Measurements from ENCODE around the gene TIMELESS.
"Not testable (repeated sequence)": the region's sequence is repeated elsewhere in the genome, so short reads cannot be mapped to it uniquely, and the experiment has no call there.

The TIMELESS gene

DNA sequence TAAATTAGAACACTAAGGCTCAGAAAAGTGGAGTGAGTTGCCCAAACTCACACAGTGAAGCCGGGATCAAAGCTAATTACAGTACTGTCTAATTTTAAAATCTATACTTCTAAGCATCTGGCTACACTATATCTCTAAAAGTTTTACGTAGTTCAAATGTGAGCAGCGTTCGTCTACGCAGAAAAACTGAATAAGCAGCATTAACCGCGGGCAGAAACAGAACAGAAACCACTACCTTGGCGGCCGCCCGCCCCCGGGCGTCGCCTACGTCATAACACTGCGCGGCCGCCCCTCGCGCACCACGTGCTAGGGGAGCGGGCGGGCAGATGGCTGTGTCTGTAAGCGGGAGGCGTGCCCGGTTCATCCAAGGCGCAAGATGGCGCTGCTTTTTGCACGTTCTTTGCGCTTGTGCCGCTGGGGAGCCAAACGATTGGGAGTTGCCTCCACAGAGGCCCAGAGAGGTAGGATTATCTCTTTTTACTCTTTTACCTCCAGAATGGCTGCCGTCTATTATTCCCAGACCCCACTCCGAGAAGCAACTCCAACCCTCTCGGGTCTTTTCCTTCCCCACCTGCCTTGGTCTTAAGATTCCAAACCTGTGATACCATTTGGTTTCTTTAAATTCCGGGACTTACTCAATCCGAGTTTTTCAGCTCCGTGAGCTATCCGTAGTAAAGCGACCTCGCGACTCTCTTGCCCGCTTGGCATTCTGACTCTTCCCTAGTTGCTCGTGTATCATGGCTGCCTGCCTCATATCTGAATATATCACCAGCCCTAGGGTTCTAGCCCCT is 19.2 kb upstream of the TIMELESS start, which contains the start of gene SPRYD4:
TSS of gene SPRYD4 (plus strand) at position 363 of the 791 bp plus-strand sequence. CDS start at position 377, 14 bp downstream.
- peak; percentile 94 for DNase-seq

DNA sequence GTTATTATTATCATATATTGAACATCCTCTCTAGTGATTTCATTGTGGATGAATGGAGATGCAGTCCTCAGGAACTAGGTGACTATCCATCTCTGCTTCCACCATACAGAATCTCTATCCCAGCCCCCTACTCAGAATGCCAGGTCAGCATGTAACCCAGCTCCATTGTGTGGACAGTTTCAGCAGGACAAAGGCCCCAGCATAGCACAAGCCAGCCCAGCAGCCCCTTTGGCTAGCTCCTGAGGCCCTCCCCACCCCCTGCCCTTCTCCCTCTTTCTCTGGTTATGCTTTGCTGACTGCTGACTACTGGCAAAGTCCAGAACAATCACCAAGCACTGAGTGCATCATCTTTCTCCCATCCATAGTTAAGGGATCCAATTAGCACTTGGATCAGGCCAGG is 13.3 kb upstream of the TIMELESS start:
- DNase-seq: no peak

DNA sequence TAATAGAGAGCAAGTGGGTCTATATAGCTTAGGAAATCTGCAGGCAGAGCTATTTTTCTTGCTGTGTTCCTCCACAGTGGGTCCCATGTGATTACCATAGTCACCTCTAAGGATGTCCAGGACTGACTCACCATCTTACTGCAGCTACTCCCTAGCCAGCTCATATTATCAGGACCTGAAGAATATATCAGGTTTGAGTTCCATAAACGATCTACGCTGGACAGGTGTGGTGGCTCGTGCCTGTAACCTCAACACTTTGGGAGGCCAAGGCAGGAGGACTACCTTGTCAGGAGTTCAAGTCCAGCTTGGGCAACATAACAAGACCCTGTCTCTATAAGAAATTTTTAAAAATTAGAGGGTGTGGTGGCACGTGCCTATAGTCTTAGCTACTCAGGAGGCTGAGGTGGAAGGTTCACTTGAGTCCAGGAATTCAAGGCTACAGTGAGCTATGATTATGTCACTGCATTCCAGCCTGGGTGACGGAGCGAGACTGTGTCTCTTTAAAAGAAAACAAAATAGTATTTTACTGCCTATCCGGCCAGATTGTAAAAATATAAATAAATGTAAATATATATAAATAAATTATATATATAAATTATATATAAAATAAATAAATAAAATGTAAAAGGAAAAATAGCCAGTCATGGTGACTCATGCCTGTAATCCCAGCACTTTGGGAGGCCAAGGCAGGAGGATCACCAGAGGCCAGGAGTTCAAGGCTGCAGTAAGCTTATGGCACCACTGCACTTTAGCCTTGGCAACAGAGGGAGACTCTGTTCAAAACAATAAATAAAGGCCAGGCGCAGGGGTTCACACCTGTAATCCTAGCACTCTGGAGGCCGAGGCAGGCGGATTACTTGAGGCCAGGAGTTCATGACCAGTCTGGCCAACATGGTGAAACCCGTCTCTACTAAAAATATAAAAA is 12.3 kb upstream of the TIMELESS start:
- no peak for DNase-seq

DNA sequence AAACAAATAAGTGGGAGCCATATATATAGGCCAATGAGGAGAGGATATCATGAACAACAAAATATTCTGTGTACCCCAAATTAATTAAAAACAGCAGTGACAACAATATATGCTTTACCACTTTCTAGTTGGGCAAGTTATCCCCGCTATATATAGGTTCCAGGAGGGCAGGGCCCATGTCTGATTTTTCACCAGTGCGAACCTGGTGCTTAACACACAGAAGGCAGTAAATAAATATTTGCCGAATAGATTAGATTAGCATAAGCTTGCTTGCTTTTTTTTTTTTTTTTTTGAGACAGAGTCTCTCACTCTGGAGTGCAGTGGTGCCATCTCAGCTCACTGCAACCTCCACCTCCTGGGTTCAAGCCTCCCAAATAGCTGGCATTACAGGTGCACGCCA is 8.6 kb upstream of the TIMELESS start:
- DNase-seq: no peak

DNA sequence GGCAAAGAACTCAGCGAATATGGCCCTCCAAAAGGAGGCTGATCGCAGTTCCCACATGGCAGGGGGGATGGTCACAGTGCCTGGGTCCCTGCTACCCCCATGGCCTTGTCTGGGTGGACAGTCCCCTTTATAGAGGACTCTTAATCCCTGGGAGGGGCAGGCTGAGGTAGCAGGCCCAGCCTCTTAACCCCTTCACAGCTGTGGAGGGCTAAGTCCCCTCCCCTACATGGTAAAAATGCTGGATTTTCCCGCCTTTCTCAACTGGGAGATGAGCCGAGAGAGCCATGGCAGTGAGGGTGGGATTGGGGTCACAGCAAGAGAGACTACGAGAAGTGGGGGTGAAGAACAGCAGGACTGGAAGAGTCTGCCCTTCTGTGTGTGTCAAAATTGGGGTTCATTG is 5.3 kb upstream of the TIMELESS start, which contains the start of gene MIP:
TSS of gene MIP (minus strand) at position 101 of the 400 bp plus-strand sequence. CDS start at position 57, 44 bp downstream.
- no peak for DNase-seq

DNA sequence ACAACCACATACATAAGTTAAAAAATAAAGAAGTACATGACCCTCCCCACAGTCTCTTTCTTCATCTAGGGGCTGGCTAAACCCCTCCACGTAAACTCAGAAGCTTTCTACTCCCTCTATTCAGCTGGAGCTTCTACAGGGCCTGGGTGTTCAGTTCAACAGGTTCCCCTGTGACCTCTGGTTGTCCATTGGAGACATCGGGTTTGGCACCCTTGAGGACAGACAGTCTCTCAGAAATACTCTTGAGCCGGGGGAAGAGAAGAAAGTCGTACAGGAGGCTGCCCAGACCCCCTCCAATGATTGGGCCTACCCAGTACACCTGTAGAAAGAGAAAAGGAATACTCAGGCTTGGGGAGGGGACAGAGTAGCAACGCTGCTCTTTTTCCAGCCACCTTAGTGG is 1.9 kb upstream of the TIMELESS start:
- no peak for DNase-seq

DNA sequence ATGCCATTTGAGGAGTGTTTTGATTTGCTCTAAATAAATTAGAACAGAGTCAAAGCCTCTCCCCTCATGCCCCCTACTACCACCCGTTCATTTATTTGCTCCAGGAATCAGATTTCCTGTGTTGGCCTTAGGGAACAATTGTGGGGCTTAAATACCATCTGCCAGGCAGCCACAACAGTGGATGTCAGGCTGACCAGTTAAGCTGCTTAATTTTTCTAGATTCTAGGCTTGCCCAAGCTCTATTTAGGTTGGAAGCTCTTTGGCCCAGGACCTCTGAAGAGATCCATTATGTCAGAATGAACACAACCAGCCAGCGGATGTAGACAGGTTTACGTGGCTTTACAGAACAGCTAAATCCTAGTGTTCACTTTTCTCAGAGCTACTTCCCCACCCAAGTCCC is 1.0 kb upstream of the TIMELESS start:
- DNase-seq: no peak

DNA sequence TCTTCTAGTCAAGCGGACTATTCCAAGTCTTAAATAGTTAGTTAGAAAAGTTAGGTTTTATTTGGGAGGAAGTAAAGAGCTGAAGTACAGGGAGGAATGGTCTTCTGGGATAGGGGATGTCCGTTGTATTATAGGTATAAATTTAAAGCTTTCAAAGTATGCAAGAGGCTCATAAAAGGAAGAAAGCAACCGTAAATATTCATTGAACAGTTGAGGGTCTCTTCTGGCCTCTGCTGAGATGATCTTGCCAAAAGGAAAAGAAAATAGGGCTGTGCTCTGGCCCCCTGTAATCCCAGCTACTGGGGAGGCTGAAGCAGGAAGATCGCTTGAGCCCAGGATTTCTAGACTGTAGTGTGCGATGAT is 377 bp upstream of the TIMELESS start:
- DNase-seq: no peak

DNA sequence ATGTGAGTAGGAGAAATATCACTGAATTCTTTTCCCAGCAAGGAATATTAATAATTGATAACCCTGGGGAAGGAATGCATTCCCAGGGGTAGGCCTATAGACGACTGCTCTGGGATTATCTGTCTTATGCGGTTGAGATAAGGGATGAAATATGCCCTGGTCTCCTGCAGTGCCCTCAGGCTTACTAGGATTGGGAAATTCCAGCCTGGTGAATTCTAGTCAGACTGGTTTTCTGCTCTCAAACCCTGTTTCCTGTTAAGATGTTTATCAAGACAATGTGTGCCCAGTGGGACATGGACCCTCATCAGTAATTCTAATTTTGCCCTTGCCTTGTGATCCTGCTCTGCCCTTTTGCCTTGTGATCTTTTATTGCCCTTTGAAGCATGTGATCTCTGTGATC is 6.0 kb downstream of the TIMELESS start:
- not testable (repeated sequence) for DNase-seq

DNA sequence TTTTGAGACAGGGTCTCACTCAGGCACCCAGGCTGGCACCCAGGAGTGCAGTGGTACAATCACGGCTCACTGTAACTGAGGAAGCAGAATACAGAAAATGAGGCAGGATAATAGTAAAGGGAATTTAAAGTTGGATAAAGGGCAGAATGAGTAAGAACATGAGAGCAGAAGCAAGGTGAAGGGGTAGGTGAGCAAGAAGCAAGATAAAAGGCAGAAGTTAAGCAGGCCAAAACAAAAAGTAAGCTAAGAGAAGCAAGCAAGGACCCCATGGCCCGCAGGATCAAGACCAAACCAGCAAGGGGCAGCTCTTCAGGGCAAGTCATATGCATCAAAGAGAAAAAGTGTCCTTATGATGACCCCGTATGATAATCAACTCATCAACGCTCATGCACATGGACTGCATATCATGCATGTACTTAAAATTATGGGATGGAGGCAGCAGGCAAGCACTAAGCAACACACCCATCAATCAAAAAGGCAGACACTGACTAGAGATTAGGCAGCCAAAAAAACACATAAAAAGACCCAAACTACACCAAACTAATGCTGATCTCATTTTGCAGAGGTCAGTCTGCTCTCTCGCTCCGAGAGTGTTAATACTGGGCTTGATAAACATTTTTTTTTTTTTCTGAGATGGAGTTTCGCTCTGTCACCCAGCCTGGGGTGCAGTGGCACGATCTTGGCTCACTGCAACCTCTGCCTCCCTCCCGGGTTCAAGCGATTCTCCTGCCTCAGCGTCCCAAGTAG is 11.6 kb downstream of the TIMELESS start:
- DNase-seq: no peak

DNA sequence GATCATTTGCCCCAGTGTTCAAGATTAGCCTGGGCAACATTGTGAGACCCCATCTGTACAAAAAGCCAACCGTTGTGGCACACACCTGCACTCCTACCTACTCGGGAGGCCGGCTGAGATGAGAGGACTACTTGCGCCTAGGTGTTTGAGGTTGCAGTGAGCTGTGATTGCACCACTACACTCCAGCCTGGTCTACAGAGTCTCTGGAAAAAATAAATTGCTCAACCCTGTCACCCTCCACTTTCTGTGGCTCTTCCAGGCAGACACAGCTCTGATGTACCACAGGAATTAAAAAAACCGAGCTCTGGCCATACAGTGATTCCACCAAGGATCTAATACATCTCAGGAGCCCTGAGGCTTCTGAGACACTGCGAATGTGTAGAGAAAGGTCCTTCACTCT is 14.4 kb downstream of the TIMELESS start:
- DNase-seq: no peak

DNA sequence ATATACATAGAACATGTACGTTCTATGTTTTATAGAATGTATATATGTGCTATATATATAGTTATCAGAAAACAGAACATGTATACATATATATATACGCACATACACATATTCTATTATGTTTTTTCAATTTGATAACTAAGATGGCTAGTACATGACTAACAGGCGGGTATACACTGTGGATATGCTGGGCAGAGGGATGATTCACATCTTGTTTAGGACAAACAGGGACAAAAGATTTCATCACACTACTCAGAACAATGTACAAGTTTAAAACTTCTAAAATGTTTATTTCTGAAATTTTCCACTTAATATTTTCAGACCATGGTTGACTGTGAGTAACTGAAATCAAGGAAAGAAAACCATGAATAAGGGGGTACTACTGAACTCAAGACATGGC is 17.4 kb downstream of the TIMELESS start:
- no peak for DNase-seq

DNA sequence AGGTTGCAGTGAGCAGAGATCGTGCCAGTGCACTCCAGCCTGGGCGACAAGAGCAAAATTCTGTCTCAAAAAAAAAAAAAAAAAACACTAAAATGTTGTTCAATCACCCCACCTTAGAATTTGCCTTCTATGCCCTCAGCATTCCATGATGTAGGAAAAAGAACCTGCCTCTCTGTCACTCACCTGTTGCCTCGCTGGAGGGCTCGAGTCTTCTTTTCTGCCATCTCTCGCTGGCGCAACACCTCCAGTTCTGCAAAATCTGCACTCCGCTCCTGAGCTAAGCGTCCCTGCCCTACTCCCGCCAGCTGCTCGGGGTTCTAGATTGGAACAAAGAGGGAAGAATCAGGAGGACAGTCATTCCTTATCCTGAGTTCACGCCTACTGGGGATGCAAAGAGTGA is 17.9 kb downstream of the TIMELESS start:
- no peak for DNase-seq

DNA sequence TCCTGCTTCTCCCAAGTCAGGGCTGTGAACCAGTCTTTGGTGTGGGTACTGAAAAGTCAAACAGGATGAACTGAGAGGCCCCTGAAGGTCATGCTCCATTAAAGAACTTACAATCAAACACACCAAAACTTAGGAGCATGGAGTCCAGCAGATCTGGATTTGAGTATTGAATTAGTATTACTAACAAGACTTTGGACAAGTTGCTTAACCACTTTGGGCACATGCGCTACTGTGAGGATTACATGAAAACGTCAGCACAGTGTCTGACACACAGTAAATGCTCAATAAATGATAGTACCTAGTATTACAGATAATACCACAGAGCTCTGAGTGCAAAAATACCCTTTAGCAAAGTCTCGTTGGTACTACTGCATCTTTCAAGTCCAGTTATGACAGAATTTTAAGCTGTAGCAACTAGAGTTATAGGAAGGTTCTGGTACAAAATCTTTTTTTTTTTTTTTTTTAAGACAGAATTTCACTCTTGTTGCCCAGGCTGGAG is 23.2 kb downstream of the TIMELESS start:
- DNase-seq: no peak

DNA sequence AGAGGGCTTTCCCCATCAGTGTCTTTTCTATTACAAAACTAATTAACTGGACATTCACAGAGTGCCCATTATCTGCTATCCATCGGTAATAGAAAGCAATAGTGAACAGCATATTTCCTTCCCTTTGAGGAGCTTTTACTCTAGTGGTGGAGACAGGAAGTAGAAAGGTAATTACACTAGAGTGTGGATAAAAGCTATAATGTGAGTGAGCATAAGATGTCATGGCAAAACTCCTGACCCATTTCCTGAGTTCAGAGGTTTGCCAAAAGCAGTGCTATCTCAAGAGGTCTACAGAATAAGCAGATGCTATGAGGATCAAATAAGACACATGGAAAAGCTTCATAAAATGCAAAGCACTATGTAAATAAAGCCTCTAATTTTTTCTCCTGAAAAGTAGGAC is 24.0 kb downstream of the TIMELESS start:
- no peak for DNase-seq

DNA sequence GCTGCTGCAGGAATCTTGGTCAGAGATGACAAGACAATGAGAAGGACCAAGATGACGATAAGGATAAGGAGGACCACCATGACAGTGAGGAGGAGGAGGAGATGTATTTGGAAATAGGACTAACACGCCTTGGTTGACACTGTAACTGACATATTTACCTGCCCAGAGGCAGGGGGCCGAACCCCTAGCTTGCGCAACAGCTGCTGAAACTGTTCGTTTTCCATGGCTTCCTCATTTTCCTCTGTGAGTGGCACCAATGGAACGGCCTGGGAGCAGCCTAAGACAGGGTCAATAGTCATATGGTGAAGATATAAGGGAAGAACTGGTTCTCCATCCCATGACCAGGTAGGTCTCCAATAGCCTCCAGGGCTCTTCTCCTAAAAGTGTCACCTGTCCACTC is 28.8 kb downstream of the TIMELESS start:
- DNase-seq: no peak

DNA sequence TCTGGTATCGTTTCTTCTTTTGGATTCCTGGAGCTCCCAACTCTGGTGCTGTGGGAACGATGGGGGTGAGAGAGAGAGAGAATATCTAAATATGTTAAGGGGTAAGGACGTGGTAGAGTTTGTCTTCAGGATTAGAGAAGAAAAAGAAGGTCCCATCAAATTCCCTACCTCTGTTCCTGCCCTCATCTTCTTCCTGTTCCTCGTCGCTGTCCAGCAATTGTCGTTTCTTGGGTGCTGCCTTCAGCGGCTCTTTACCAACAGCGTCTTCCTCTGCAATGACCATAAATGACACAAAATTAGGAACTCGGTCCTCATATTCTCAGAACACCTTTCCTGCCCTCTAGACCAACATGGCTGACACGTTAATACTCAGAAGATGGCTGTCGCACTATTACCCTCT is 31.5 kb downstream of the TIMELESS start:
- DNase-seq: no peak

DNA sequence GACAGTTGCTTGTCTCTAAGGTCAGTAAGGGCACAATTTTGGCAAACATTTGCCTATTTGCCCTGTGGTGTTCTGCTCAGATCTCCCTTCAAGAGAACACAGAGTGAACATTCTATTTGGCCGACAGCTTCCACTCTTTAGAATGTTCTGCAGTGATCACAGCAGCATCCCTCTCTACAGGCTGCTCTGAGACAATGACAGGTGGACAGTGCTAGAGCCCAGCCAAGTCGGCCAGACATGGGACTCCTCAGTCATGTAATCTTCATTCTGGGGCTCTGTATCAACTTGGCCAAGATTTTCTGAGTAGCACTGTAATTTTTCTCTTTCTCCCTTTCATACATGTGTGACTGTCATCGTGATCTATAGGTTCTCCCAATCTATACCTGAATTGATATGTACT is 34.8 kb downstream of the TIMELESS start:
- no peak for DNase-seq

DNA sequence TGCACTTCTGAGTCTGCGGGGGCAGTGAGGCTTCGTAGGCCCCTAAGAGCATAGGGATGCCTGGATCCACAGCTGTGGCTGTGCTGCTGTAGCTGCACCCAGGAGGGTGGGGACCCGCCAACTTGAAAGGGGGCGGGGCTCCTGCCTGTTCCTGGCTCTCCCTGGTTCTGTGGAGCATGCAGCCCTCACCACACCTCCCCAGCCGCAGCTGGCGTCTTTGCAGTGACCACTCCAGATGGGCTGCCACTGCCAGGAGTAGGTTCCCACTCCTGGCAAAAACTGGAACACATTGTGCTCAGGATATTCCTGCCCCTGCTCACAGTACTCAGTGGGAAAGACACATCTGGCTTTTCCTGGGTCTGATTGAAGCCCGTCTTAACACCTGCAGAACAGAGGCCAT is 35.8 kb downstream of the TIMELESS start:
- no peak for DNase-seq

DNA sequence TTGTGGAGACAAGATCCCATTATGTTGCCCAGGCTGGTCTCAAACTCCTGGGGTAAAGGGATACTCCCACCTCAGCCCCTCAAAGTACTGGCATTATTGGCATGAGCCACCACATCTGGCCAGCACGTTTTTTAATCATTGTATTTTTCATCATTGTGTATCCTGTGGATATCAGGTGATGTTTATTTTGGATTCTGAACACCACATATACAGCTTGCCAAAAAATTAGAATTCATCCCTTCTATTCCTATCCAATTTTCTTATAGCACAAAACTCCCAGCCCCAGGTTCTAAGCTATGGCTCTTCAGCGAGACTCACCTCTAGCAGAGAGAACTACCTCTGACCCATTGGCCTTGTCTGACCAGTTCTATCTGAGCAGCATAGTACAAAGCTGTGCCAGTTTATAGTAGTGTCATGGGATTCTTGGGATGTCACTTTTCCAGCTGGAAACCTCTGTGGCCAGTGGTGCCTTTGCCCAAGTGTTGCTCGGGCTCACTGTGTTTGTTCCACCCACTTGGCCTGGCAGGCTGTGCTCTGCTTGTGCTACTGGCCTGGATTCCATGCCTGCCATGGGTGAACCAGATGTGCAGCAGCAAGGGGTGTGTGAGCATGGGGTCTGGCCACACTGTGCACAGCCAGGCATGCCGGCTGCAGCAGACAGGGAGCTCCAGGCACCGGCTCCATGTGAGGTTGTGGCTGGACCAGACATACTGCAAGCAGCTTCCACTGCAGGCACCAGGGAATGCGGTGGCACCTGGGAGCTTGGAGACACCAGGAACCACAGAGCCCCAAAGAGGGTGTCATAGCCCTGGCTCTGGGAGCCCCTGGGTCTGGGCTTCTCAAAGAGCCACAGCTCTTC is 37.2 kb downstream of the TIMELESS start:
- no peak for DNase-seq

DNA sequence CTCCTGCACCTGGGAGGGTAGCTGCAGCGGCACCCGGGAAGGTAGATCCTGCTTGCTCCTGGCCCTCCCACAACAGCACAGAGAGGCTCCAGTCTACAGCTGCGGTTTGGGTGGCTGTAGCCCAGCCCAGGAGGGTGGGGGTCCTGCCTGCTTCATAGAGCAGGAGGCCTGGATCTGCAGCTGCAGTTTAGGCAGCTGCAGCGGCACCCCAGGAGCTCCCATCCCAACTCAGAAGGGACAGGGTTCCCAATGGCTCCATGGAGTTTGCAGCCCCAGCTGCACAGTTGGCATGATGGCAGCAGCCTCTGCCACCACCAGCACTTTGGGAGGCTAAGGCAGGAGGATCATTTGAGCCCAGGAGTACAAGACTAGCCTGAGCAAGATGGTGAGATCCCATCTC is 38.5 kb downstream of the TIMELESS start:
- no peak for DNase-seq

Measured in fibroblast of skin of scalp (primary cell).